Measurements from ENCODE around the gene MAPK14. TPM values are rescaled to one million over a fixed set of nuclear protein-coding genes. Genes with fewer than 3 reads are reported as not detected.

The MAPK14 gene
- total and polyA plus RNA-seq, 7 donors, result 30.8 to 91.1 (median 61.9) TPM

GRCh38 chr6:36071714-36072113, 44.1 kb downstream of the MAPK14 start:
- peaks cover 0 to 50% (median 42%) of the 10 kb centered on the region in 4 donors for H3K4me1 ChIP-seq
- no peaks in the 10 kb centered on the region for H3K27me3 ChIP-seq

DNA sequence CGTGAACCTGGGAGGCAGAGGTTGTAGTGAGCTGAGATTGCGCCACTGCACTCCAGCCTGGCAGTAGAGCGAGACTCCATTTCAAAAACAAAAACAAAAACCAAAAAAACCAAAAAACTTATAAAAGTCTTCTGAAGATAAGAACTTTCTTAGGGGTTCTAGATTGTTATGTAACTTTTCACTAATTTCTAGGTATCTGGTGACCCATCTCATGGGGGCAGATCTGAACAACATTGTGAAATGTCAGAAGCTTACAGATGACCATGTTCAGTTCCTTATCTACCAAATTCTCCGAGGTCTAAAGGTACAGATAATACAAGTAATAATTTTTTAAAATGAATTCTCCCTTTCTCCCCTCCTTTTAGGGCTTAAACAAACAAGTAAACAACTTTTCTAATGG, 45.1 kb downstream of the MAPK14 start:
- Histone ChIP-seq H3K4me3 (no peak overlapping the region), H3K27ac (no peak overlapping the region), H3K9me3 (no peaks in the 10 kb centered on the region), H3K4me1 (peaks cover 0 to 50% (median 42%) of the 10 kb centered on the region in 4 donors), H3K27me3 (no peaks in the 10 kb centered on the region), H3K36me3 (no peaks in the 10 kb centered on the region)
- WGBS, 2 donors, result 95 to 96% methylated on average over 4 of the region's 4 CpGs
- TF ChIP-seq CTCF (IDR thresholded peaks at IDR 0.05) (no peak), POLR2AphosphoS5 (IDR thresholded peaks at IDR 0.05) (no peak), POLR2A (IDR thresholded peaks at IDR 0.05) (no peak), EP300 (IDR thresholded peaks at IDR 0.05) (no peak)
- intact Hi-C loops (cut with DNase I), result no loop called here
- no peak for DNase-seq

More at GRCh38 chr6:36071714-36072113, 44.1 kb downstream of the MAPK14 start:
- Histone ChIP-seq H3K27ac (no peak overlapping the region), H3K4me3 (no peak overlapping the region), H3K36me3 (no peaks in the 10 kb centered on the region), H3K9me3 (no peaks in the 10 kb centered on the region)
- WGBS, 2 donors, result 98 to 99% methylated on average over 1 of the region's 1 CpG
- no peak for DNase-seq
- intact Hi-C loops (cut with DNase I), result no loop called here
- TF ChIP-seq POLR2AphosphoS5 (IDR thresholded peaks at IDR 0.05) (no peak), CTCF (IDR thresholded peaks at IDR 0.05) (no peak), POLR2A (IDR thresholded peaks at IDR 0.05) (no peak), EP300 (IDR thresholded peaks at IDR 0.05) (no peak)

- peaks cover 0 to 52% (median 39%) of the 10 kb centered on the region in 4 donors for H3K4me1 ChIP-seq
- H3K27me3 ChIP-seq, result no peaks in the 10 kb centered on the region
- H3K36me3 ChIP-seq, result no peaks in the 10 kb centered on the region
- intact Hi-C loops (cut with DNase I), result no loop called here
- H3K4me3 ChIP-seq, result no peak overlapping the region
- no peak for DNase-seq
- TF ChIP-seq CTCF (IDR thresholded peaks at IDR 0.05) (no peak), POLR2A (IDR thresholded peaks at IDR 0.05) (no peak), EP300 (IDR thresholded peaks at IDR 0.05) (no peak), POLR2AphosphoS5 (IDR thresholded peaks at IDR 0.05) (no peak)
- no peak overlapping the region for H3K27ac ChIP-seq
- H3K9me3 ChIP-seq, result no peaks in the 10 kb centered on the region
These were observed 46.0 kb downstream of the MAPK14 start for GRCh38 chr6:36073587-36073986.

DNA sequence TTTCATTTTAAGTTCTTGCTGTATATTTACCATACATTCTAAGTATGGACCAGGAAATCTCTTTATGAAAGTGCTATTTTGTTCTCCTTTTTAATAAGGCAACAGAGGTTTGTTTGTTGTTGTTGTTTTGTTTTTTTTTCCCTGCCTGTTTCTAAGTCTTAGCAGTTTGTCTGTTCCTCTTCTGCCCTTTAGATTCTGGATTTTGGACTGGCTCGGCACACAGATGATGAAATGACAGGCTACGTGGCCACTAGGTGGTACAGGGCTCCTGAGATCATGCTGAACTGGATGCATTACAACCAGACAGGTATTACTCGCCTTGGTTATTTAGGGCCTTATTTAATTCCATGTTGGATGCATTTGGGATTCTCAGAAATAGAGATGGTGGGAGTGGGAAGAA, 48.0 kb downstream of the MAPK14 start:
- Histone ChIP-seq H3K27ac (peak overlapping the region in 2 of 4 donors; percentile 5 to 39), H3K4me3 (no peak overlapping the region), H3K36me3 (peaks cover 6 to 17% (median 9%) of the 10 kb centered on the region in 4 donors), H3K4me1 (peaks cover 0 to 37% (median 30%) of the 10 kb centered on the region in 4 donors), H3K27me3 (no peaks in the 10 kb centered on the region), H3K9me3 (no peaks in the 10 kb centered on the region)
- intact Hi-C loops (cut with DNase I), result no loop called here
- 22 to 58% methylated on average over 3 of the region's 3 CpGs for WGBS, 2 donors
- TF ChIP-seq POLR2A (IDR thresholded peaks at IDR 0.05) (no peak), CTCF (IDR thresholded peaks at IDR 0.05) (peak in 1 of 4 experiments; percentile 6)
- no peak for DNase-seq
